Mesendoderm (in vitro differentiated cells): ENCODE measurements around the gene VSTM2B.

Experiments used
- DNase-seq: peaks from one replicate; pipeline ENCODE4 v3.0.0; 2013
- H2AK5ac ChIP-seq: 2 replicates; pipeline ENCODE4 v1.6.1; 2013; ENCODE audit warnings: low read length, inconsistent platforms
- H2BK120ac ChIP-seq: 2 replicates; pipeline ENCODE4 v1.6.1; 2013; ENCODE audit warnings: low read depth, mild to moderate bottlenecking, low read length, moderate library complexity, mixed read lengths
- H2BK15ac ChIP-seq: replicated peaks from 2 replicates; pipeline ENCODE4 v1.6.1; 2013; ENCODE audit warnings: low read depth, mild to moderate bottlenecking, moderate library complexity
- H2BK5ac ChIP-seq: 2 replicates; pipeline ENCODE4 v1.6.1; 2013; ENCODE audit warnings: low read length, inconsistent platforms
- H3K18ac ChIP-seq: 2 replicates; pipeline ENCODE4 v1.6.1; 2013; ENCODE audit warnings: mild to moderate bottlenecking, low read length, mixed read lengths
- H3K23ac ChIP-seq: one replicate; pipeline ENCODE4 v1.6.1; 2013; ENCODE audit warnings: low read length
- H3K27ac ChIP-seq: 2 replicates; pipeline ENCODE4 v1.5.1; 2013; ENCODE audit warnings: low read depth, mild to moderate bottlenecking, inconsistent platforms, low read length, moderate library complexity
- H3K27me3 ChIP-seq: 2 replicates; pipeline ENCODE4 v1.6.1; 2013; ENCODE audit warnings: low read length, control low read depth, mild to moderate bottlenecking, inconsistent platforms; ENCODE audit not compliant: insufficient read depth, poor library complexity
- H3K36me3 ChIP-seq: 2 replicates; pipeline ENCODE4 v1.6.1; 2013; ENCODE audit warnings: low read length, inconsistent platforms; ENCODE audit not compliant: control insufficient read depth, insufficient read depth
- H3K4ac ChIP-seq: one replicate; pipeline ENCODE4 v1.6.1; 2013; ENCODE audit warnings: low read depth, mild to moderate bottlenecking, low read length, moderate library complexity
- H3K4me1 ChIP-seq: 2 replicates; pipeline ENCODE4 v1.6.1; 2013; ENCODE audit warnings: low read depth, low read length, inconsistent platforms; ENCODE audit not compliant: control insufficient read depth
- H3K4me2 ChIP-seq: 2 replicates; pipeline ENCODE4 v1.6.1; 2013; ENCODE audit warnings: low read length
- H3K4me3 ChIP-seq: 2 replicates; pipeline ENCODE4 v1.5.1; 2013; ENCODE audit warnings: mild to moderate bottlenecking, low read length
- H3K56ac ChIP-seq: one replicate; pipeline ENCODE4 v1.6.1; 2013; ENCODE audit warnings: low read length
- H3K79me1 ChIP-seq: 2 replicates; pipeline ENCODE4 v1.6.1; 2013; ENCODE audit warnings: low read length, inconsistent platforms
- H3K79me2 ChIP-seq: 2 replicates; pipeline ENCODE4 v1.6.1; 2013; ENCODE audit warnings: mild to moderate bottlenecking, low read length; ENCODE audit not compliant: control insufficient read depth, insufficient read depth
- H3K9ac ChIP-seq: 2 replicates; pipeline ENCODE4 v1.6.1; 2013; ENCODE audit warnings: low read length, inconsistent platforms
- H4K5ac ChIP-seq: one replicate; pipeline ENCODE4 v1.6.1; 2013; ENCODE audit warnings: low read length
- H4K8ac ChIP-seq: one replicate; pipeline ENCODE4 v1.6.1; 2013; ENCODE audit warnings: low read depth, mild to moderate bottlenecking, control low read depth, low read length, moderate library complexity
- WGBS: extraction: QIAGEN DNeasy Blood & Tissue Kit; methylation state at CpG from one replicate; pipeline ENCODE4 v1.1.7; 2013; ENCODE audit warnings: low lambda C conversion rate, missing lambda C conversion rate; ENCODE audit not compliant: insufficient coverage; ENCODE audit errors: extremely low coverage; 5-methylcytosine and 5-hydroxymethylcytosine counted together

Gene VSTM2B

GRCh38 chr19:29503140-29503758, 22.5 kb upstream of the VSTM2B start:
- no peak overlapping the region for H4K5ac ChIP-seq
- DNase-seq = no peak
- H4K8ac ChIP-seq = no peak overlapping the region
- no peak overlapping the region for H2BK15ac ChIP-seq
- H3K79me2 ChIP-seq = no peaks in the 10 kb centered on the region
- WGBS = no CpG with 5 or more reads among the region's 12 CpGs
- H3K18ac ChIP-seq = no peak overlapping the region
- no peak overlapping the region for H3K4me3 ChIP-seq
- no peaks in the 10 kb centered on the region for H3K36me3 ChIP-seq
- H3K9ac ChIP-seq = no peak overlapping the region
- no peak overlapping the region for H3K56ac ChIP-seq
- H2AK5ac ChIP-seq = no peak overlapping the region
- H3K79me1 ChIP-seq = no peaks in the 10 kb centered on the region
- no peak overlapping the region for H3K4ac ChIP-seq
- H3K23ac ChIP-seq = no peak overlapping the region
- no peak overlapping the region for H2BK5ac ChIP-seq
- no peak overlapping the region for H3K27ac ChIP-seq
- H2BK120ac ChIP-seq = no peak overlapping the region
- H3K4me2 ChIP-seq = no peak overlapping the region
- H3K4me1 ChIP-seq = no peaks in the 10 kb centered on the region
- H3K27me3 ChIP-seq = no peaks in the 10 kb centered on the region

GRCh38 chr19:29503785-29504184, 22.0 kb upstream of the VSTM2B start:
- Histone ChIP-seq H3K4me2 (no peak overlapping the region), H3K27me3 (no peaks in the 10 kb centered on the region), H3K4ac (no peak overlapping the region), H3K9ac (no peak overlapping the region), H4K8ac (no peak overlapping the region), H3K56ac (no peak overlapping the region), H2BK5ac (no peak overlapping the region), H3K4me1 (no peaks in the 10 kb centered on the region), H2BK15ac (no peak overlapping the region), H2AK5ac (no peak overlapping the region), H3K23ac (no peak overlapping the region), H2BK120ac (no peak overlapping the region), H3K79me1 (no peaks in the 10 kb centered on the region), H3K18ac (no peak overlapping the region), H4K5ac (no peak overlapping the region), H3K36me3 (no peaks in the 10 kb centered on the region), H3K27ac (no peak overlapping the region), H3K4me3 (no peak overlapping the region), H3K79me2 (no peaks in the 10 kb centered on the region)
- DNase-seq = no peak
- WGBS = no CpG with 5 or more reads among the region's 10 CpGs

GRCh38 chr19:29504454-29504853, 21.3 kb upstream of the VSTM2B start:
- Histone ChIP-seq H2BK15ac (no peak overlapping the region), H2BK120ac (no peak overlapping the region), H3K4me2 (no peak overlapping the region), H2BK5ac (no peak overlapping the region), H3K18ac (no peak overlapping the region), H3K4ac (no peak overlapping the region), H3K36me3 (no peaks in the 10 kb centered on the region), H4K8ac (no peak overlapping the region), H3K4me3 (no peak overlapping the region), H3K27ac (no peak overlapping the region), H3K56ac (no peak overlapping the region), H3K4me1 (no peaks in the 10 kb centered on the region), H2AK5ac (no peak overlapping the region), H3K79me1 (no peaks in the 10 kb centered on the region), H3K79me2 (no peaks in the 10 kb centered on the region), H4K5ac (no peak overlapping the region), H3K27me3 (no peaks in the 10 kb centered on the region), H3K23ac (no peak overlapping the region), H3K9ac (no peak overlapping the region)
- no CpG with 5 or more reads among the region's 8 CpGs for whole genome bisulfite sequencing
- no peak for DNase-seq

- H3K4ac ChIP-seq = no peak overlapping the region
- no peak overlapping the region for H3K56ac ChIP-seq
- H3K4me2 ChIP-seq = no peak overlapping the region
- H2BK120ac ChIP-seq = no peak overlapping the region
- H3K9ac ChIP-seq = no peak overlapping the region
- H4K8ac ChIP-seq = no peak overlapping the region
- H2AK5ac ChIP-seq = no peak overlapping the region
- no peaks in the 10 kb centered on the region for H3K79me2 ChIP-seq
- no peak overlapping the region for H2BK5ac ChIP-seq
- no peak overlapping the region for H4K5ac ChIP-seq
- no peaks in the 10 kb centered on the region for H3K79me1 ChIP-seq
- no peak overlapping the region for H3K23ac ChIP-seq
- no peaks in the 10 kb centered on the region for H3K36me3 ChIP-seq
- H3K18ac ChIP-seq = no peak overlapping the region
- H3K27ac ChIP-seq = no peak overlapping the region
- H2BK15ac ChIP-seq = no peak overlapping the region
- H3K4me1 ChIP-seq = no peaks in the 10 kb centered on the region
- no CpG with 5 or more reads among the region's 13 CpGs for WGBS
- no peak overlapping the region for H3K4me3 ChIP-seq
- H3K27me3 ChIP-seq = no peaks in the 10 kb centered on the region
- no peak for DNase-seq
These were observed 20.5 kb upstream of the VSTM2B start for GRCh38 chr19:29505097-29505824.

DNA sequence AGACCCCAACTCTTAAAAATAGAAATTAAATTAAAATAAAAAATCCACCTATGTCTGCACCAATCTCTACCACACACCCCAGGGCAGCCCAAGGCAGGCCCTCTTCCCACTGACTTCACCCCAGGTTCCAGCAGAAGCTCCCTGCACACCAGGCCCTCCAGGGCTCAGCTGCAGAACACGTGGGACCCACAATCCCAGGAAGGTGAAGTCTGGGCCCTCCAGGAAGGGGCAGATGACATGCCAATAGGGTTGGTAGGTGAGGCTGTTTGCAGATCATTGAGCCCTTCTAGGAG, 19.2 kb upstream of the VSTM2B start:
- Histone ChIP-seq H3K27me3 (no peaks in the 10 kb centered on the region), H4K8ac (no peak overlapping the region), H3K4ac (no peak overlapping the region), H3K4me2 (no peak overlapping the region), H4K5ac (no peak overlapping the region), H2AK5ac (no peak overlapping the region), H3K79me2 (no peaks in the 10 kb centered on the region), H3K4me3 (no peak overlapping the region), H3K23ac (no peak overlapping the region), H3K36me3 (no peaks in the 10 kb centered on the region), H2BK5ac (no peak overlapping the region), H3K18ac (no peak overlapping the region), H3K9ac (no peak overlapping the region), H2BK15ac (no peak overlapping the region), H2BK120ac (no peak overlapping the region), H3K56ac (no peak overlapping the region), H3K4me1 (no peaks in the 10 kb centered on the region), H3K27ac (no peak overlapping the region), H3K79me1 (no peaks in the 10 kb centered on the region)
- DNase-seq = no peak
- no CpG with 5 or more reads among the region's 1 CpG for WGBS
